Left colon (tissue), 2 donors: ENCODE data around the gene SCARF1. TPM values are rescaled to one million over a fixed set of nuclear protein-coding genes. Genes with fewer than 3 reads are reported as not detected.

Experiments used
- ATAC-seq: fragments of 200-7000 bp; cut with Tn5 transposase; one replicate; pipeline ENCODE4 v1.9.1; 2020; ENCODE audit warnings: mild to moderate bottlenecking, moderate library complexity
- DNase-seq, 2 donors: peaks; one replicate each; pipeline ENCODE4 v3.0.0-alpha.2; 2020
- intact Hi-C, 2 donors: fragments of 100-400 bp; cut with DNase I in 1 of 2; cut with micrococcal nuclease in 1 of 2; formaldehyde crosslinking; loops; one replicate each; pipeline versions ENCODE4 v1.11.2 to v1.14.0; 2022; cut with DNase I, micrococcal nuclease
- total RNA-seq, 2 donors: library from RNA; stranded (reverse); fragmentation: NEBNext Ultra II Directional; extraction: Animal tissue kit (Norgen Biotek cat#: 25700); gene quantifications; one replicate each; pipeline ENCODE4 v1.2.1, GENCODE V29; 2021
- donor health status: DM: no; HTN: no; CAD: no.
- donor health status: DM: yes; HTN: yes; CAD: no.

Gene SCARF1
- total RNA-seq, 2 donors from 2014 or later: 10.1 to 10.2 TPM

GRCh38 chr17:1616101-1616500 is 29.4 kb downstream of the SCARF1 start:
- DNase-seq (no peak), ATAC-seq (no peak)
- intact Hi-C loops: no loop called here

GRCh38 chr17:1612400-1612799 is 33.1 kb downstream of the SCARF1 start:
- no peak for DNase-seq
- intact Hi-C loops: no loop called here
- ATAC-seq: no peak

GRCh38 chr17:1611715-1612114 is 33.8 kb downstream of the SCARF1 start:
- intact Hi-C loops: no loop called here
- no peak for DNase-seq
- ATAC-seq: no peak

GRCh38 chr17:1608676-1609075 is 36.9 kb downstream of the SCARF1 start:
- DNase-seq (no peak), ATAC-seq (no peak)
- intact Hi-C loops: no loop called here

- ATAC-seq (no peak), DNase-seq (no peak)
- intact Hi-C loops: no loop called here
Observed at GRCh38 chr17:1607971-1608320, 37.6 kb downstream of the SCARF1 start.

GRCh38 chr17:1606352-1606985 is 39.1 kb downstream of the SCARF1 start:
- intact Hi-C loops: no loop called here
- ATAC-seq (no peak), DNase-seq (no peak)

- ATAC-seq (no peak), DNase-seq (no peak)
- intact Hi-C loops: no loop called here
Observed at GRCh38 chr17:1605681-1606351, 39.7 kb downstream of the SCARF1 start.

GRCh38 chr17:1604831-1605528 is 40.6 kb downstream of the SCARF1 start:
- intact Hi-C loops: no loop called here
- DNase-seq (no peak), ATAC-seq (no peak)

GRCh38 chr17:1601571-1601970 is 44.0 kb downstream of the SCARF1 start:
- ATAC-seq (no peak), DNase-seq (no peak)
- intact Hi-C loops: no loop called here

- intact Hi-C loops: no loop called here
- ATAC-seq (peak; percentile 8), DNase-seq (no peak)
Observed at GRCh38 chr17:1598399-1599095, 47.0 kb downstream of the SCARF1 start.

GRCh38 chr17:1597861-1598342 is 47.6 kb downstream of the SCARF1 start:
- DNase-seq: peak in 1 of 2 donors; percentile 41
- intact Hi-C loops: no loop called here
- ATAC-seq: peak; percentile 75

GRCh38 chr17:1593630-1593931 is 52.0 kb downstream of the SCARF1 start:
- DNase-seq (no peak), ATAC-seq (no peak)
- intact Hi-C loops: no loop called here

- intact Hi-C loops: no loop called here
- peak; percentile 85 for ATAC-seq
- DNase-seq: peak; percentile 82 to 91
Observed at GRCh38 chr17:1592751-1593629, 52.5 kb downstream of the SCARF1 start.

GRCh38 chr17:1591474-1592090 is 54.0 kb downstream of the SCARF1 start:
- DNase-seq (no peak), ATAC-seq (no peak)
- intact Hi-C loops: no loop called here

- no peak for ATAC-seq
- no peak for DNase-seq
- intact Hi-C loops: no loop called here
Observed at GRCh38 chr17:1590747-1591473, 54.6 kb downstream of the SCARF1 start.

GRCh38 chr17:1590029-1590746 is 55.3 kb downstream of the SCARF1 start:
- ATAC-seq: peak; percentile 66
- peak; percentile 55 to 78 for DNase-seq

More at GRCh38 chr17:1590029-1590746, 55.3 kb downstream of the SCARF1 start:
- intact Hi-C loops: no loop called here
